Measurements from ENCODE around the gene AMPD3.
"Not testable (repeated sequence)": the region's sequence is repeated elsewhere in the genome, so short reads cannot be mapped to it uniquely, and the experiment has no call there.

Gene AMPD3

GRCh38 chr11:10454878-10455631 is at the start of gene AMPD3:
Gene AMPD3, plus strand, starts transcription at chr11:10455264. Its CDS starts 6,256 bp downstream, at chr11:10461520.
- peak; percentile 57 for DNase-seq

DNA sequence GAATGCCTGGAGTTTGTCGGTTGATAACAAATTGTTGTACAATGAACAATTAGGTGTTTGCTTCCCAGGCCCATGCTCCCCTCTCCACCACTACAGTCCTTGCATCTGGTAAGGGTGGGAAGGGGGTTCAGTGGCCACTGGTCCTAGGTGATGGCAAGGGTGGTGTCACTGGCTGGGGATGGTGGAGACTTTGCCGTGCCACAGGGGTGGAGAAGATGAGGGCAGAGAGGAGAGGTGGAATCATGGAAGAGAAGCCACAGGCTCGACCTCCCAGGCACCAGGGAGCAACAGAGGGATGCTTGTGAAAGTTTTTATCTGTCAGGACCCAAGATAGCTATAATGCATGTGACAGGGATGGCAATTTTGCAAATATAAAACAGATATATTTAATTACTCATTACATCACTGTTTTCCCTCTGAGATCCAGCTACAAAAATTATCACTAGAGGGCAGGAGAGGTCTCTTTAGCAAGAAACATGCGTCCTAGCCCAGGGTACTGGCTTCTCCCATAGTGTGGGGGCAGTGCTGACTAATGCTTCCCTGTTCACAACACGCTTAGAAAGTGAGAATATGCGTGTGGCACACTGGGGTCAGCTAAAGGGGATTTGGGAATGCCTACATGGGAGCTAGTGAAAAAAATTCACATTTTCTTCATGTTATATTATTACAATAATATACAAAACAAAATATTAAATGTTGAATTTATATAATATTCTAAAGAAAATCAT is 49.0 kb upstream of the AMPD3 start:
- DNase-seq = no peak

GRCh38 chr11:10407055-10407454 is 48.0 kb upstream of the AMPD3 start:
- DNase-seq = no peak

DNA sequence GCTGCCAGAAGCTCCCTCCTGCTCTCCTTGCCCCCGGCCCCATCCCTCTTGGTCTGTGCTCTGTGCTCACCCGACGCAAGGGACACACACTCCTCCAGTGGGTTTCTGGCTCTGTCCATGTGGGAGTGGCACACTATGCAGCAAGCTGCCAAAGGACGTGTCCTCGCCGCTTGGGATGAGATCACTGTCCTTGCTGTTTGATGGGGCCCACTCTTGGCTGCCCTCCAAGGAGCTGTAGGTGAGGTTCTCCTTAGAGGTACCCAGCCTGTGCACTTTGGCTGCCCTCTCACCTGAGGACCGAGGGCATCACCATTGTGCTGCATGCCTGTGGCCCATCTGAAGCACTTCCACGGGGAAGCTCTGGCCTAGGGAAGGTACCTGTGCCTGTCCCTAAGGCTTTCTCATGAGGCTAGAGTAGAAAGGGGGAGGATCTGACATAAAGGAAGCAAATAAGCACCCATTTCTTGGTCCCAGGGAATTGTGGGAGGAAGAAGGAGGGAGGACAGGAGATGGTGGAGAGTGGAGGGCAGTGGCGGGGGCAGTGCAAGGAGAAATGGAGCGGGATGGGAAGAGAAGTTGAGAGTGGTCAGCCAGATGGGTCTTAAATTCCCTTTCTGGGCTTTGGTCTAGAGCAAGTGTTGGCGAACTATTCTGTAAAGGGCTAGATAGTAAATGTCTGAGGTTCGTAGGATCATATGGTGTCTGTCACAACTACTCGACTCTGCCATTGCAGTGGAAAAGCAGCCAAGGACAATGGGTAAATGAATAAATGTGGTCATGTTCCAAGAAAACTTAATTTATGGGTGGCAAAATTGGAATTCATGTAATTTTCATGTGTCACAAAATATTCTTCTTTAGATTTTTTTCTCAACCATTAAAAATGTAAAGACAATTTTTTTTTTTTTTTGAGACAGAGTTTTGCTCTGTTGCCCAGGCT is 47.0 kb upstream of the AMPD3 start:
- no peak for DNase-seq

GRCh38 chr11:10409207-10409661 is 45.8 kb upstream of the AMPD3 start:
- no peak for DNase-seq

DNA sequence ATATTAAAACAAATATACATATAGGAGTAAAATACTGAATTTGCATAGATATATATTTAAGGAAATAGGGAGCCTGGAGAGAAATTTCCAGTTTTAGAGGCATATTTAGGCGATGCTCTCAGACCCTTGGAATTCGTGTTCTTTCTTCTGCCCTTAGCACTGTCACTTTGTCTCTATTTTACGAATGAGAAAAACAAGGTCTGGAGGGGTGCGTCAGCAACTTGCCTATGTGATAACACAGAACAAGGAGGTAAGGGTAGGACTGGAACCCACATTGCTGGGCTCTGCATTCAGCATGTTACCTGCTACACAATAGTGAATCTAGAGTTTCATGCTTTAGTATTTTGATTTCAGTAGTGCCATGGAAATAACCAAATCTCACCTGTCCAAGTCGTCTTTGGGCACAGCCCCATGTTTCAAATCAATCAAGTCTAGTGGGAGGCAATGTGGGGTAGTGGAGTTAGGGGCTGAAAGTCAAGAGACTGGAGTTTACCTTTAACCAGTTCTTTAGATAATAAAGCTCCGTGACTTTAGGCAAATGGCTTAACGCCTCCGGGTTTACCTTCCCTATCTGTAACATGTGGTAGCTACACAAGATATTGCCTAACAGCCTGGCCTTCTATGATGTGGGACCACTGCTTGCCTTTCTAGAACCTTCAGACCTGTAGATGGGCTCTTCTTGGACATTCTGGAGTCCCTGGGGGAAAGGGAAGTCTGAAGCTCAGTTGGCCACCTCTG is 44.8 kb upstream of the AMPD3 start:
- DNase-seq = no peak

- no peak for DNase-seq
Measured at GRCh38 chr11:10410844-10411200, 44.2 kb upstream of the AMPD3 start.

- DNase-seq = no peak
Measured at GRCh38 chr11:10412266-10412665, 42.8 kb upstream of the AMPD3 start.

DNA sequence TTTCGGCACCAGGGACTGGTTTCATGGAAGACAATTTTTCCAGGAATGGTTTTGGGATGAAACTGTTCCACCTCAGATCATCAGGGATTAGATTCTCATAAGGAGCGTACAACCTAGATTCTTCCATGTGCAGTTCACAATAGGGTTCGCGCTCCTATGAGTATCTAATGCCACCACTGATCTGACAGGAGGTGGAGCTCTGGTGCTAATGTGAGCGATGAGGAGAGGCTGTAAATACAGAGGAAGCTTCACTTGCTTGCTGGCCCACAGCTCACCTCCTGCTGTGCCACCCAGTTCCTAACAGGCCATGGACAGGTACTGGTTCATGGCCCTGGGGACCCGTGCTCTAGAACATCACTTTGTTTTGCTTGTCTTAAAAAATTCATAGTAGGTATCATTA is 41.8 kb upstream of the AMPD3 start:
- no peak for DNase-seq

DNA sequence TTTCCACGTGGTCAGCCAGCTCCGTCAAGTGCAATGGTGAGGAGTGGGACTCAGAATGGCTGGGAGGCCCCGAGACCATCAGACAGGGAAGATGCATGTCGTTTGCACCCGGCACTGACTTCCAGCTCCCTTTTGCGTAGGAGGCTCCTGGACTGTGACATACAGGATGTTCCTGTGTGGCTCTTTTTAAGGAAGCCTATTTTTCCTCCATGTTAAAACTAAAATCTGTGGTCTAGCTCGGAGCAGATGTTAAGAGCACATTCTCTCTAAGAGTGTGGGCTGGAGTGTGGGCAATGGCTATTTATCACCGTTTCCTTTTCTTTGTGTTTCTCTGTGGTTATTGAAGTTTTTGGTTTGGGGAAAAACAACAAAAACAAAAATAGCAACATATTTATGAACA is 40.9 kb upstream of the AMPD3 start:
- no peak for DNase-seq

DNA sequence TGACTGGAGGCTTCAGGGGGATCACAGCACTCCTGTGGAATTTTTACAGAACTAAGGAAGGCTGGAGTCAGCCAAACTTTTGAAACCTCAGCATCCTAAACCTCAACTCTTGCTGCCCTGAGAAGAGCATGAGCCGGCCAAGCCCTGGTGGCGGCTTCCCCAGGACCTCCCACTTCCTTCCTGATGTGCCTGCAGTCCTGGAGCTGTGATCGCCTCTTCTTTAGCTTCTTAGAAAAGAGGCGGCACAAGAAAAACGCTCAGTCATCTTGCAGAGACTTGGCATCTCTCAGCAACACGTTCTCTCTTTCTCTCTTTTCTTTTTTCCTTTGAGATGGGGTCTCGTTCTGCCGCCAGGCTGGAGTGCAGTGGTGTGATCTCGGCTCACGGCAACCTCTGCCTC is 40.4 kb upstream of the AMPD3 start:
- DNase-seq = no peak

- no peak for DNase-seq
Measured at GRCh38 chr11:10415817-10416392, 39.2 kb upstream of the AMPD3 start.

DNA sequence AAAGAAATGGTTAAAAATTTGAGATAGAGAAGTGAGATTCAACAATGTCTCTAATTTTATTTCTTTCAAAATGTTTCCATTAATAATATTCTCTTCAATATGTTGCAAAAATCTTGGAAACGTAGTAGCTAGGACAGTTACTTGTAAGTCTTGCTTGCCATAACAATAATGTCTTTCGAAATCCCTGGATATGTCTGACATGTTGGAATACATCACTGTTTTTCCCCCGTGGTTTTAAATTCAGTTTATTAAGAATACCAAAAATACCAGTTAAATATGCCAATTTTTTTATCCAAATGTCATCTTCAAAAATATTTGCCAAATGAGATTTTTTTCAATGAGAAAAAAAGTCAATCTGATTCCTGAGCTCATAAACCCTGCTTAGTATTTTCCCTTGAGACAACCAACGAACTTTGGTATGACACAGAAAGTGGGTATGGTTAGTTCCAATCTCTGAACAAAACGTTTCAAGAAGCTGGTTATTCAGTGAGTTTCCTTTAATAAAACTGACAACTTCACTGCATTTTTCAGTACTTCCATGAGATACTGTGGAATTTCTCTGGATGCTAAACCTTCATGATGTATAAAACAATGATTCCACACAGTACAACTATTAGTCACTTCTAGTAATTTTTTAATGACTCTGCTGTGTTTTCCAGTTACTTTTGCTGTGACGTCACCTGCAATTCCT is 36.7 kb upstream of the AMPD3 start:
- no peak for DNase-seq

- DNase-seq = no peak
Measured at GRCh38 chr11:10418950-10419310, 36.1 kb upstream of the AMPD3 start.

DNA sequence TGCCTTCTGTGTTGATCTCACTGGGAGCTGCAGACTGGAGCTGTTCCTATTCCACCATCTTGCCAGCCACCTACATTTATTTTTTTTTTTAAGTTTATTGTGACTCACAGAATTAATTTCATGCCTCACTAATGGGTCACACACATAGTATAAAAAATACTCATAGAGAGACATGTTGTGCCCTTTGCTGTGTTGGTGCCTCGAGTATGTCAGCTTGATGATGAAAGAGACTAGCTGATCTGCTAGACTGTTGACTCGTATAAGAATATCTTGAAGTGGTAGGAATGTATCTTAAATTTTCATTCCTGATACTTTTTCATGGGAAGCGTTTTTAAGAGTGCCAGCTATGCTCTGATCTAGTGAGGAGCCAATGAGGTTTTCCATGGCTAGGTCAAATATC is 28.6 kb upstream of the AMPD3 start:
- no peak for DNase-seq

GRCh38 chr11:10428453-10428852 is 26.6 kb upstream of the AMPD3 start:
- DNase-seq = no peak

DNA sequence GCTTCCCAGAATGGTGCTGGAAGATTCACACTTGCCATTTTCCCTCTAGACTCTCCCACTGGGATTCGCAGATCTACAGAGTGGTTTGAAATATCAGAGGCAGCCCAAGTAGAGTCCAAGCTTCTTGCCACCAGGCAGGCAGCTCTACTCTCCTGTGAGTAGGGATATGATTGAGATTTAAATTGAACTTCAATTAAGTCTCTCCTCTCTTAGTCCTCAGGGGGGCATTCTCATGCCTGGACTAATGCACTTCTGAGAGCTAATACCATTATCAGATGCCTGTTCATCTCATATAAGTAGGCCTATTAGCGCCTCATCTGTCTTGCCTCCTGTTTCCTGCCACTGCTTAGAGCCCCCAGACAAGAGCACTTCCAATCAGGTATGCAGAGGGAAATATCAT is 25.5 kb upstream of the AMPD3 start:
- DNase-seq = no peak

- DNase-seq = no peak
Measured at GRCh38 chr11:10432493-10432892, 22.6 kb upstream of the AMPD3 start.

DNA sequence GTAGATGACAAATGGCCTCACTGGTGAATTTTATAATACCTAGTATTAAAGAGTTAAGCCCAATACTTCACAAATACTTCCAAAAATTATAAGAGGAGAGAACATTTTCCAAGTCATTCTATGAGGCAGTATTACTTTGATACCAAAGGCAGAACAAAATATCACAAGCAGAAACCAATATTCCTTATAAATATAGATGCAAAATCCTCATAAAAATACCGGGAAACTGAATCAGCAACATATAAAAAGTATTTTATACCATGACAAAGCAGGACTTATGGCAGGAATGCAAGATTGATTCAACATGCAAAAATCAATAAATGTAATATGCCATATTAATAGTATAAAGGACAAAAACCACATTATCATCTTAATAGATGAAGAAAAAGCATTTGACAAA is 22.1 kb upstream of the AMPD3 start:
- no peak for DNase-seq

GRCh38 chr11:10436224-10436623 is 18.8 kb upstream of the AMPD3 start:
- no peak for DNase-seq

DNA sequence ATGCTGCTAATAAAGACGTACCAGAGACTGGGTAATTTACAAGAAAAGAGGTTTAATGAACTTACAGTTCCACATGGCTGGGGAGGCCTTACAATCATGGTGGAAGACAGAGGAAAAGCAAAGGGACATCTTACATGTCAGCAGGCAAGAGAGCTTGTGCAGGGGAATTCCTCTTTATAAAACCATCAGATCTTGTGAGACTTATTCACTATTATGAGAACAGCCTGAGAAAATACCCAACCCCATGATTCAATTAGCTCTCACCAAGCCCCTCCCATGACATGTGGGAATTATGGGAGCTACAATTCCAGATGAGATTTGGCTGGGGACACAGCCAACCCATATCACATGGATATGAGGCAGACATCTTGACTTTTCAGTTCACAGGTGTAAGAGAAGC is 18.4 kb upstream of the AMPD3 start:
- not testable (repeated sequence) for DNase-seq

DNA sequence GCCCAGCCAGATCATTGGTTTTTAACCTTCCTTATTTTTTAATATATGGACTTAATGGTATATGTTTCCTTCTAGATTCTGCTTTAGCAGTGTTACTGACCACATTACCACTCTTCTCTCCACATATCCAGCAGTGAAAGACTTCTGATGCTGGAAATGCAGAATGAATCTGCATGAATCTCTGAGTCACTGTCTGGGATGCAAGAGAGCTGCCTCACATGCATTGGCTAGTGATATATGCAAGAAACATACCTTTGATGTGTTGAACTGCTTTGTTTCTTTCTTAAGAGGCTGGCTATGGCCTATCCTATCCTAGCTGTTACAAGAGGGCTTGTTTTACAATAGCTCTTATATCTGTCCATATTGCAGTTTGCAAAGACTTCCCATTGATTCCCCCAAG is 16.6 kb upstream of the AMPD3 start:
- DNase-seq = no peak
